OCI-LY3 (cell line): ENCODE results near the gene EPN2.

ENCODE experiments used
- EZH2phosphoT487 ChIP-seq: fragments of 200-600 bp; shearing (Covaris generic); IDR thresholded peaks from 2 replicates; pipeline ENCODE4 v1.6.1; 2018; ENCODE audit warnings: antibody characterized with exemption, mixed run types, low read depth
- TF ChIP-seq, protein P1 (sequence below): fragments of 200-600, 300-600 bp; sonication (generic); IDR thresholded peaks from 2 replicates; pipeline ENCODE4 v1.5.1; 2014; ENCODE audit warnings: antibody characterized with exemption, low read length, low read depth

DNA sequence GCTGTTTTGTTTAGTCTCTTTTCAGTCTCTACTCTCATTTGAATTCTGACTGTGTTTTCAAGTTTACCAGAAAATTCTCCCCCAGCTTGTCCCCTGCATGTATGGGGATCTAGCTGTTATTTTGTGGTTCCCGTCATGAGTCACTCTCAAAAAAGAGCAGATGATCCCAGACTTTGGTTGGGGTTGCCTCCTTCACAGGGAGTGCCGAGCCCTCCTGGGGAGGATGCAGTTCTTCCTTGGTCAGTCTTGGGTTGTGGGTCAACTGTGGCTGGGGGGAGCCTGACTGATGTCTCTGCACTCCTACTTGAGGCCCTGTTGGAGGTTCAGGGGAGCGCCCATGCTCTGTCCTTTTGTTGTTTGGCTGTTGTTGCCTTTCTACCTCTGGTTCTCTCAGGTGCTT lies 37.7 kb downstream of the EPN2 start:
- TF ChIP-seq, protein P1, sequence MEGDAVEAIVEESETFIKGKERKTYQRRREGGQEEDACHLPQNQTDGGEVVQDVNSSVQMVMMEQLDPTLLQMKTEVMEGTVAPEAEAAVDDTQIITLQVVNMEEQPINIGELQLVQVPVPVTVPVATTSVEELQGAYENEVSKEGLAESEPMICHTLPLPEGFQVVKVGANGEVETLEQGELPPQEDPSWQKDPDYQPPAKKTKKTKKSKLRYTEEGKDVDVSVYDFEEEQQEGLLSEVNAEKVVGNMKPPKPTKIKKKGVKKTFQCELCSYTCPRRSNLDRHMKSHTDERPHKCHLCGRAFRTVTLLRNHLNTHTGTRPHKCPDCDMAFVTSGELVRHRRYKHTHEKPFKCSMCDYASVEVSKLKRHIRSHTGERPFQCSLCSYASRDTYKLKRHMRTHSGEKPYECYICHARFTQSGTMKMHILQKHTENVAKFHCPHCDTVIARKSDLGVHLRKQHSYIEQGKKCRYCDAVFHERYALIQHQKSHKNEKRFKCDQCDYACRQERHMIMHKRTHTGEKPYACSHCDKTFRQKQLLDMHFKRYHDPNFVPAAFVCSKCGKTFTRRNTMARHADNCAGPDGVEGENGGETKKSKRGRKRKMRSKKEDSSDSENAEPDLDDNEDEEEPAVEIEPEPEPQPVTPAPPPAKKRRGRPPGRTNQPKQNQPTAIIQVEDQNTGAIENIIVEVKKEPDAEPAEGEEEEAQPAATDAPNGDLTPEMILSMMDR: no peak
- TF ChIP-seq EZH2phosphoT487: no peak
